Esophagus squamous epithelium (tissue), 4 donors: Measurements from ENCODE around the gene HUNK.

Experiments
- POLR2A ChIP-seq, 4 donors: fragments of 450-650 bp; IDR thresholded peaks; one replicate each; pipeline ENCODE4 v1.6.1; 2017; ENCODE audit warnings: antibody characterized with exemption in 4 of 4, mild to moderate bottlenecking in 4 of 4, moderate library complexity in 3 of 4
- TF ChIP-seq, protein P1 (sequence below), 6 experiments: fragments of 450-650 bp in 4 of 6; fragments of 200-600 bp in 2 of 6; sonication (generic) in 2 of 6; IDR thresholded peaks; one replicate each; pipeline ENCODE4 v1.5.1; 2016 to 2019; ENCODE audit warnings: antibody characterized with exemption in 6 of 6, mild to moderate bottlenecking in 4 of 6, moderate library complexity in 4 of 6

- TF ChIP-seq, protein P1, sequence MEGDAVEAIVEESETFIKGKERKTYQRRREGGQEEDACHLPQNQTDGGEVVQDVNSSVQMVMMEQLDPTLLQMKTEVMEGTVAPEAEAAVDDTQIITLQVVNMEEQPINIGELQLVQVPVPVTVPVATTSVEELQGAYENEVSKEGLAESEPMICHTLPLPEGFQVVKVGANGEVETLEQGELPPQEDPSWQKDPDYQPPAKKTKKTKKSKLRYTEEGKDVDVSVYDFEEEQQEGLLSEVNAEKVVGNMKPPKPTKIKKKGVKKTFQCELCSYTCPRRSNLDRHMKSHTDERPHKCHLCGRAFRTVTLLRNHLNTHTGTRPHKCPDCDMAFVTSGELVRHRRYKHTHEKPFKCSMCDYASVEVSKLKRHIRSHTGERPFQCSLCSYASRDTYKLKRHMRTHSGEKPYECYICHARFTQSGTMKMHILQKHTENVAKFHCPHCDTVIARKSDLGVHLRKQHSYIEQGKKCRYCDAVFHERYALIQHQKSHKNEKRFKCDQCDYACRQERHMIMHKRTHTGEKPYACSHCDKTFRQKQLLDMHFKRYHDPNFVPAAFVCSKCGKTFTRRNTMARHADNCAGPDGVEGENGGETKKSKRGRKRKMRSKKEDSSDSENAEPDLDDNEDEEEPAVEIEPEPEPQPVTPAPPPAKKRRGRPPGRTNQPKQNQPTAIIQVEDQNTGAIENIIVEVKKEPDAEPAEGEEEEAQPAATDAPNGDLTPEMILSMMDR (IDR thresholded peaks at IDR 0.05), result no peak
- no peak for TF ChIP-seq POLR2A (IDR thresholded peaks at IDR 0.05)
Measured at GRCh38 chr21:31879911-31880310, 7.1 kb downstream of the HUNK start.
